ENCODE data around the gene HSPA14. TPM values are rescaled to one million over a fixed set of nuclear protein-coding genes. Genes with fewer than 3 reads are reported as not detected.
"Not testable (repeated sequence)": the region's sequence is repeated elsewhere in the genome, so short reads cannot be mapped to it uniquely, and the experiment has no call there.

The HSPA14 gene
- total RNA-seq, 1 donor from 2014 or later: 10.4 TPM

DNA sequence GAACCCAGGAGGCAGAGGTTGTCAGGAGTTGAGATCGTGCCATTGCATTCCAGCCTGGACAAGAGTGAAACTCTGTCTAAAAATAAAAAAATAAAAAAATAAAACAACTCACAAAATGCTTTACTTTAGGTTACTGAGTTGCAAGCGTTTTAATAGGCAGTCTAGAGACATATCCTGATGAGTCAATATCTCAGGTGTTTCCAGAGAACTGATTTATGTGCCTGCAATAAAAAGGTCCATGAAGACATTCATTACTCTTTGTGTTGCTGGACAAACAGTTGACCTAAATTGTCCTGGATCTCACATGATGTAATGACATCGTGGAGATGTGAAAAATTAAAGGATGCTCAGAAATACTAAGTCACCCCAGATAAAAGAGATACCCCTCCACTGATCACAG, 31.8 kb upstream of the HSPA14 start:
- H3K27ac ChIP-seq: no peak overlapping the region
- H3K4me1 ChIP-seq: no peaks in the 10 kb centered on the region
- H3K9me3 ChIP-seq: no peaks in the 10 kb centered on the region
- DNase-seq (no peak), ATAC-seq (no peak)
- H3K4me3 ChIP-seq: no peak overlapping the region
- intact Hi-C loops (cut with DNase I): no loop called here
- no peaks in the 10 kb centered on the region for H3K27me3 ChIP-seq (ENCODE audit: low read depth)
- TF ChIP-seq, protein P1, sequence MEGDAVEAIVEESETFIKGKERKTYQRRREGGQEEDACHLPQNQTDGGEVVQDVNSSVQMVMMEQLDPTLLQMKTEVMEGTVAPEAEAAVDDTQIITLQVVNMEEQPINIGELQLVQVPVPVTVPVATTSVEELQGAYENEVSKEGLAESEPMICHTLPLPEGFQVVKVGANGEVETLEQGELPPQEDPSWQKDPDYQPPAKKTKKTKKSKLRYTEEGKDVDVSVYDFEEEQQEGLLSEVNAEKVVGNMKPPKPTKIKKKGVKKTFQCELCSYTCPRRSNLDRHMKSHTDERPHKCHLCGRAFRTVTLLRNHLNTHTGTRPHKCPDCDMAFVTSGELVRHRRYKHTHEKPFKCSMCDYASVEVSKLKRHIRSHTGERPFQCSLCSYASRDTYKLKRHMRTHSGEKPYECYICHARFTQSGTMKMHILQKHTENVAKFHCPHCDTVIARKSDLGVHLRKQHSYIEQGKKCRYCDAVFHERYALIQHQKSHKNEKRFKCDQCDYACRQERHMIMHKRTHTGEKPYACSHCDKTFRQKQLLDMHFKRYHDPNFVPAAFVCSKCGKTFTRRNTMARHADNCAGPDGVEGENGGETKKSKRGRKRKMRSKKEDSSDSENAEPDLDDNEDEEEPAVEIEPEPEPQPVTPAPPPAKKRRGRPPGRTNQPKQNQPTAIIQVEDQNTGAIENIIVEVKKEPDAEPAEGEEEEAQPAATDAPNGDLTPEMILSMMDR (IDR thresholded peaks at IDR 0.05): no peak
- no peaks in the 10 kb centered on the region for H3K36me3 ChIP-seq

DNA sequence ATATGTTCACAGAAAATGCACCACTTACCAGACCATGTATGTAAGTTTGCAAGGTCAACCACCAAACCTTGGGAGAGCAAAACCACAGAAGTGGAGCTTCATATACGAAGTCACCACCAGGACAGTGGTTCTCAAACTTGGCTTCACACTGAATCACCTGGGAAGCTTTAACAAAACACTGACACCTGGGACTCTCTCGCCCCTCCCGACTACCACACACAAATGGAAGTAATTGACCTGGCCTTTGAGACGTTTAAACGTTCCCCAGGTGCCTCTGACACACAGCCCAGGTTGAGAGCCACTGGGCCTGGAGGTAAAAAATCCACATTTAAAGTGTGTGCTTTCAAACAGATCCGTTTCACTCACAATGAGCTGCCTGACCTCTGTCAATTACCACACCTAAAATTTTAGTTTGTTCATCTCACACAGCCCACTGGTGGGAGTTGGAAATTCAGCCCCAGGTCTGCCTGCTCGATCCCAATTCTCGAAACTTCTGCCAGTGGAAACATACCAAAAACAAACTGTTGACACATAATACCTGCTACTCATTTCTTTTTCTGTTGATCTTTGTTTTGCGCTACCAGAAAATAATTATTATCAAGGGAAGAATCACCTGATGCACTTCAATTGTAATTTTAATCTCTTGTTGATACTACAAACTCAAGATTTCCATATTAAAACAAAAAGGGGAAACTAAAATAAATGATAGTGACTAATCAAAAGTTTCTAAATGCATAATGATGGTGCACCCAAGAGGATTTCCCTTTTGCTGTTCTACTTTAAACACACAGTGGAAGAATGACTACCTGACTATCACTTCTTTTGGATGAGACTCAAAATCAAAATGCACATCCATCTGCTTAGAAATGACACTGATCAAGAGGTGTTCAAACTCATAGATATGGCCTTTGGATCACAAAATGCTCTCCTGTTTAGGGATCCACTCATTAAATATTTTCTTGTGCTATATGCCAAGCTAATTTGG, 26.8 kb upstream of the HSPA14 start:
- intact Hi-C loops (cut with DNase I): no loop called here
- Histone ChIP-seq H3K27ac (no peak overlapping the region), H3K4me3 (no peak overlapping the region), H3K9me3 (no peaks in the 10 kb centered on the region), H3K36me3 (no peaks in the 10 kb centered on the region), H3K27me3 (ENCODE audit: low read depth) (no peaks in the 10 kb centered on the region), H3K4me1 (no peaks in the 10 kb centered on the region)
- no peak for DNase-seq
- ATAC-seq: no peak
- TF ChIP-seq, protein P1 (IDR thresholded peaks at IDR 0.05): no peak

DNA sequence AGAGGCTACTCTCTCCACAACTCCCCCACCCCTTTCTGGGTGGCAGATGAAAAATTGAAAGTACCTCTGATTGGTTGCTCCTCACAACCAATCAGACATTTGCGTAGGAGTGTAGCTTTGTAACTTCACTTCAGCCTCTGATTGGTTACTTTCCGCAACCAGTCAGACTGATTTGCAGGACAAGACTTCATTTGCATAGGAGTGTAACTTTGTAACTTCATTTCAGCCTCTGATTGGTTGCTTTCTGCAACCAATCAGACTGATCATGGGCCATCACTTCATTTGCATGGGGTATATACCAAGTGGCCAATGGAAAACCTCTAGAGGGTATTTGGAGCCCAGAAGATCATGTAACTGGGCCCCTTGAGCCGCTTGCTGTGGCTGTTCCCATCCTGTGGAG, 25.8 kb upstream of the HSPA14 start:
- intact Hi-C loops (cut with DNase I): no loop called here
- Histone ChIP-seq H3K36me3 (no peaks in the 10 kb centered on the region), H3K27ac (no peak overlapping the region), H3K9me3 (no peaks in the 10 kb centered on the region), H3K4me1 (no peaks in the 10 kb centered on the region), H3K27me3 (ENCODE audit: low read depth) (no peaks in the 10 kb centered on the region), H3K4me3 (no peak overlapping the region)
- ATAC-seq (no peak), DNase-seq (no peak)
- TF ChIP-seq, protein P1 (IDR thresholded peaks at IDR 0.05): no peak

DNA sequence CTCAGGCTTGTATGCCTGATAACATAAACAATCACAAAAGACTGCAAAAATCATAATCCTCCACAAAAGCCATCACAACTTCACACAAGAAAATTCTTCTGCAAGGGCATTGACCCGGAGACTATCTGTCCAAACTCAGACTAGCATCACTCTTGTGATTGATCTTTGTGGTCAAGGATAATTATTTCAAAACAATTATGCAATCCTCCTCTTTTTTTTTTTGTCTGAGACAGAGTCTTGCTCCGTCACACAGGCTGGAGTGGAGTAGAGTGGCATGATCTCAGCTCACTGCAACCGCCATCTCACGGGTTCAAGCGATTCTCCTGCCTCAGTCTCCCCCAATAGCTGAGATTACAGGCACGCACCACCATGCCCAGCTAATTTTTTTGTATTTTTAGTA, 22.4 kb upstream of the HSPA14 start:
- Histone ChIP-seq H3K27ac (no peak overlapping the region), H3K27me3 (ENCODE audit: low read depth) (no peaks in the 10 kb centered on the region), H3K4me1 (no peaks in the 10 kb centered on the region), H3K4me3 (no peak overlapping the region), H3K9me3 (no peaks in the 10 kb centered on the region), H3K36me3 (no peaks in the 10 kb centered on the region)
- intact Hi-C loops (cut with DNase I): no loop called here
- TF ChIP-seq, protein P1 (IDR thresholded peaks at IDR 0.05): no peak
- no peak for DNase-seq
- no peak for ATAC-seq

DNA sequence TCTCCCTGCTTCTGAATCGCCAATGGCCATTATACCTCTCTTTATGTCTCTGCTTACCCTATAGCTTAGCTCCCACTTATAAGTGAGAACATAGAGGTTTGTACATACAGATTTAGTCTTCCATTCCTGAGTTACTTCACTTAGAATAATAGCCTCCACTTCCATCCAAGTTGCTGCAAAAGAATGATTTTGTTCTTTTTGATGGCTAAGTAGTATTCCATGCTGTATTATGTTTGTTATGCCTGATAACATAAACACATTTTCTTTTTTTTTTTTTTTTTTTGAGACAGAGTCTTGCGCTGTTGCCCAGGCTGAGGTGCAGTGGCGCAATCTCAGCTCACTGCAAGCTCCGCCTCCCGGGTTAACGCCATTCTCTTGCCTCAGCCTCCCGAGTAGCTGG, 21.4 kb upstream of the HSPA14 start:
- H3K27ac ChIP-seq; H3K27me3 ChIP-seq (ENCODE audit: low read depth); H3K9me3 ChIP-seq; H3K4me1 ChIP-seq; intact Hi-C loops (cut with DNase I); DNase-seq; H3K4me3 ChIP-seq; ATAC-seq; H3K36me3 ChIP-seq: not testable (repeated sequence)

All from lower lobe of right lung (tissue), 2 donors.